ENCODE results near the gene PCBP3. TPM values are rescaled to one million over a fixed set of nuclear protein-coding genes. Genes with fewer than 3 reads are reported as not detected.
"Not testable (repeated sequence)": the region's sequence is repeated elsewhere in the genome, so short reads cannot be mapped to it uniquely, and the experiment has no call there.

Gene PCBP3
- total RNA-seq, 1 experiment from 2014 or later: 1.4 TPM

- H3K4me1 Mint-ChIP-seq (ENCODE audit: low read depth, unreplicated experiment): no peaks in the 10 kb centered on the region
- TF ChIP-seq CTCF (IDR thresholded peaks at IDR 0.05; ENCODE audit: unreplicated experiment): no peak
- H3K27ac Mint-ChIP-seq (ENCODE audit: unreplicated experiment): no peak overlapping the region
- H3K9me3 Mint-ChIP-seq (ENCODE audit: low read depth, unreplicated experiment): no peaks in the 10 kb centered on the region
- H3K36me3 Mint-ChIP-seq (ENCODE audit: insufficient read depth, unreplicated experiment): no peaks in the 10 kb centered on the region
- DNase-seq: no peak
- H3K27me3 Mint-ChIP-seq (ENCODE audit: unreplicated experiment): peaks cover 75% of the 10 kb centered on the region
- CTCF ChIA-PET: no interaction called here
- BruUV-seq (replicated peaks): no TSS peak
- no peak overlapping the region for H3K4me3 Mint-ChIP-seq (ENCODE audit: low read depth, unreplicated experiment)
- intact Hi-C loops (cut with micrococcal nuclease; ENCODE audit: unreplicated experiment): no loop called here
Observed at GRCh38 chr21:45607021-45607908, 36.3 kb upstream of the PCBP3 start.

- CTCF ChIA-PET: no interaction called here
- no peaks in the 10 kb centered on the region for H3K9me3 Mint-ChIP-seq (ENCODE audit: low read depth, unreplicated experiment)
- no peak overlapping the region for H3K27ac Mint-ChIP-seq (ENCODE audit: unreplicated experiment)
- H3K36me3 Mint-ChIP-seq (ENCODE audit: insufficient read depth, unreplicated experiment): no peaks in the 10 kb centered on the region
- TF ChIP-seq CTCF (IDR thresholded peaks at IDR 0.05; ENCODE audit: unreplicated experiment): no peak
- BruUV-seq (replicated peaks): no TSS peak
- DNase-seq: no peak
- intact Hi-C loops (cut with micrococcal nuclease; ENCODE audit: unreplicated experiment): no loop called here
- no peak overlapping the region for H3K4me3 Mint-ChIP-seq (ENCODE audit: low read depth, unreplicated experiment)
- peaks cover 79% of the 10 kb centered on the region for H3K27me3 Mint-ChIP-seq (ENCODE audit: unreplicated experiment)
- no peaks in the 10 kb centered on the region for H3K4me1 Mint-ChIP-seq (ENCODE audit: low read depth, unreplicated experiment)
Observed at GRCh38 chr21:45607909-45608295, 35.6 kb upstream of the PCBP3 start.

- not testable (repeated sequence) for BruUV-seq (replicated peaks)
Observed at GRCh38 chr21:45608747-45609470, 34.6 kb upstream of the PCBP3 start.

GRCh38 chr21:45609616-45610015 lies 33.9 kb upstream of the PCBP3 start:
- DNase-seq; CTCF ChIA-PET; intact Hi-C loops (cut with micrococcal nuclease; ENCODE audit: unreplicated experiment); H3K36me3 Mint-ChIP-seq (ENCODE audit: insufficient read depth, unreplicated experiment); H3K27ac Mint-ChIP-seq (ENCODE audit: unreplicated experiment); H3K4me1 Mint-ChIP-seq (ENCODE audit: low read depth, unreplicated experiment); H3K4me3 Mint-ChIP-seq (ENCODE audit: low read depth, unreplicated experiment); BruUV-seq (replicated peaks); H3K9me3 Mint-ChIP-seq (ENCODE audit: low read depth, unreplicated experiment): not testable (repeated sequence)
- H3K27me3 Mint-ChIP-seq (ENCODE audit: unreplicated experiment): peaks cover 78% of the 10 kb centered on the region

More at GRCh38 chr21:45608747-45609470, 34.6 kb upstream of the PCBP3 start:
- H3K4me3 Mint-ChIP-seq (ENCODE audit: low read depth, unreplicated experiment); H3K4me1 Mint-ChIP-seq (ENCODE audit: low read depth, unreplicated experiment); CTCF ChIA-PET; intact Hi-C loops (cut with micrococcal nuclease; ENCODE audit: unreplicated experiment); H3K27ac Mint-ChIP-seq (ENCODE audit: unreplicated experiment); DNase-seq; H3K36me3 Mint-ChIP-seq (ENCODE audit: insufficient read depth, unreplicated experiment); H3K9me3 Mint-ChIP-seq (ENCODE audit: low read depth, unreplicated experiment): not testable (repeated sequence)
- H3K27me3 Mint-ChIP-seq (ENCODE audit: unreplicated experiment): peaks cover 79% of the 10 kb centered on the region

GRCh38 chr21:45611296-45611695 lies 32.2 kb upstream of the PCBP3 start:
- DNase-seq: no peak
- no TSS peak for BruUV-seq (replicated peaks)
- Mint-ChIP-seq H3K4me1 (ENCODE audit: low read depth, unreplicated experiment) (no peaks in the 10 kb centered on the region), H3K4me3 (ENCODE audit: low read depth, unreplicated experiment) (no peak overlapping the region), H3K36me3 (ENCODE audit: insufficient read depth, unreplicated experiment) (no peaks in the 10 kb centered on the region), H3K27ac (ENCODE audit: unreplicated experiment) (no peak overlapping the region), H3K9me3 (ENCODE audit: low read depth, unreplicated experiment) (no peaks in the 10 kb centered on the region), H3K27me3 (ENCODE audit: unreplicated experiment) (peaks cover 93% of the 10 kb centered on the region)
- intact Hi-C loops (cut with micrococcal nuclease; ENCODE audit: unreplicated experiment): no loop called here
- TF ChIP-seq CTCF (IDR thresholded peaks at IDR 0.05; ENCODE audit: unreplicated experiment): no peak
- CTCF ChIA-PET: no interaction called here
